Upper lobe of right lung (tissue), 1 donor: ENCODE results near the gene SELL. TPM values are rescaled to one million over a fixed set of nuclear protein-coding genes. Genes with fewer than 3 reads are reported as not detected.

Experiments used
- ATAC-seq: fragments of 200-7000 bp; cut with Tn5 transposase; one replicate; pipeline ENCODE4 v1.9.1; 2020; ENCODE audit warnings: mild to moderate bottlenecking, moderate library complexity
- DNase-seq: peaks from one replicate; pipeline ENCODE4 v3.0.0-alpha.2; 2020
- H3K27ac ChIP-seq: fragments of 200-600 bp; one replicate; pipeline ENCODE4 v1.8.0; 2022
- H3K27me3 ChIP-seq: fragments of 200-600 bp; one replicate; pipeline ENCODE4 v1.8.0; 2022; ENCODE audit warnings: mild to moderate bottlenecking
- H3K36me3 ChIP-seq: fragments of 200-600 bp; one replicate; pipeline ENCODE4 v1.8.0; 2022
- H3K4me1 ChIP-seq: fragments of 200-600 bp; one replicate; pipeline ENCODE4 v1.8.0; 2022
- H3K4me3 ChIP-seq: fragments of 200-600 bp; one replicate; pipeline ENCODE4 v1.8.0; 2022; ENCODE audit warnings: mild to moderate bottlenecking
- H3K9me3 ChIP-seq: fragments of 200-600 bp; one replicate; pipeline ENCODE4 v1.8.0; 2022
- intact Hi-C: fragments of 100-400 bp; cut with DNase I; formaldehyde crosslinking; loops from one replicate; pipeline ENCODE4 v1.11.0; 2022
- total RNA-seq: library from RNA; stranded (reverse); fragmentation: NEBNext Ultra II Directional; extraction: Animal tissue kit (Norgen Biotek cat#: 25700); gene quantifications from one replicate; pipeline ENCODE4 v1.2.1, GENCODE V29; 2021
- TF ChIP-seq, protein P1 (sequence below): fragments of 200-600 bp; IDR thresholded peaks from one replicate; pipeline ENCODE4 v1.8.0; 2022; ENCODE audit warnings: antibody characterized with exemption
- donor health status: DM: no; HTN: yes; CAD: no; lungs with severe emphysema.

SELL gene
- total RNA-seq, 1 donor from 2014 or later = 12.1 TPM

DNA sequence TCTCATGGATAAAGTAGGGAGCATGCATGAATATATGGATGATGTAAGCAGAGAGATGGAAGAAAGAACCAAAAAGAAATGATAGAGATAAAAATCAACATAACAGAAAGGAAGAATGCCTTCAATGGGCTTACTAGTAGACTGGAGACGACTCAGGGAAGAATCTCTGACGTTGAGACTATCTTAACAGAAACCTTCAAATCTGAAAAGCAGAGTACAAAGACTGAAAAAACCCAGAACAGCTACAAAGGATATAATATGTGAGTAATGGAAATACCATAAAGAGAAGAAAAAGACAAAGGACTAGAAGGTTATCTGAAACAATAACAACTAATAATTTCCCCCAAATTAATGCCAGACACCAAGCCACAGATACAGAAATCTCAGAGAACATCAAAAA is 63.2 kb downstream of the SELL start:
- H3K27me3 ChIP-seq = no peaks in the 10 kb centered on the region
- ATAC-seq (no peak), DNase-seq (no peak)
- H3K4me3 ChIP-seq = no peak overlapping the region
- no peaks in the 10 kb centered on the region for H3K36me3 ChIP-seq
- H3K27ac ChIP-seq = no peak overlapping the region
- H3K9me3 ChIP-seq = no peaks in the 10 kb centered on the region
- intact Hi-C loops = no loop called here
- H3K4me1 ChIP-seq = no peaks in the 10 kb centered on the region
- TF ChIP-seq, protein P1, sequence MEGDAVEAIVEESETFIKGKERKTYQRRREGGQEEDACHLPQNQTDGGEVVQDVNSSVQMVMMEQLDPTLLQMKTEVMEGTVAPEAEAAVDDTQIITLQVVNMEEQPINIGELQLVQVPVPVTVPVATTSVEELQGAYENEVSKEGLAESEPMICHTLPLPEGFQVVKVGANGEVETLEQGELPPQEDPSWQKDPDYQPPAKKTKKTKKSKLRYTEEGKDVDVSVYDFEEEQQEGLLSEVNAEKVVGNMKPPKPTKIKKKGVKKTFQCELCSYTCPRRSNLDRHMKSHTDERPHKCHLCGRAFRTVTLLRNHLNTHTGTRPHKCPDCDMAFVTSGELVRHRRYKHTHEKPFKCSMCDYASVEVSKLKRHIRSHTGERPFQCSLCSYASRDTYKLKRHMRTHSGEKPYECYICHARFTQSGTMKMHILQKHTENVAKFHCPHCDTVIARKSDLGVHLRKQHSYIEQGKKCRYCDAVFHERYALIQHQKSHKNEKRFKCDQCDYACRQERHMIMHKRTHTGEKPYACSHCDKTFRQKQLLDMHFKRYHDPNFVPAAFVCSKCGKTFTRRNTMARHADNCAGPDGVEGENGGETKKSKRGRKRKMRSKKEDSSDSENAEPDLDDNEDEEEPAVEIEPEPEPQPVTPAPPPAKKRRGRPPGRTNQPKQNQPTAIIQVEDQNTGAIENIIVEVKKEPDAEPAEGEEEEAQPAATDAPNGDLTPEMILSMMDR = no peak

DNA sequence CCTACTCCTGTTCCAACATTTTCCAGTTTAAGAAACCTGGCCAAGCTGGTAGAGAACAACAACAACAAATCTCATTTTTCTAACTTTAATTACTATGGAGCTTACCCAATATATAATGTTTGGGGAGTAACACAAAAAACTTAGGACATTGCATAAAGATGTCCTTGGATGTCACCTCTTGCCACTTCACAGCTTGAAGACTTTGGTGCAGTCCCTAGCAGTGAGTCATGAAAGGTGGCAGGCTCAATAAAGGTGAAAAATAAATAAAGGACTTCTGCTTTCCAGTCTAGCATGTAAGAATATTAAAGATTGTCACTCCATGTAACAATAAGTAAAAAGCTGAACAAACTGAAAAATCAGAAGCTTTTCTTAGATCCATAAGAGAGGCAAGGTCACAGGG is 63.9 kb downstream of the SELL start:
- TF ChIP-seq, protein P1 = no peak
- intact Hi-C loops = no loop called here
- Histone ChIP-seq H3K27me3 (no peaks in the 10 kb centered on the region), H3K4me3 (no peak overlapping the region), H3K4me1 (no peaks in the 10 kb centered on the region), H3K9me3 (no peaks in the 10 kb centered on the region), H3K27ac (no peak overlapping the region), H3K36me3 (no peaks in the 10 kb centered on the region)
- DNase-seq (no peak), ATAC-seq (no peak)

- no peak for ATAC-seq
- TF ChIP-seq, protein P1 = no peak
- Histone ChIP-seq H3K36me3 (no peaks in the 10 kb centered on the region), H3K27ac (no peak overlapping the region), H3K4me3 (no peak overlapping the region), H3K27me3 (no peaks in the 10 kb centered on the region), H3K9me3 (no peaks in the 10 kb centered on the region), H3K4me1 (no peaks in the 10 kb centered on the region)
- intact Hi-C loops = no loop called here
- no peak for DNase-seq
Measured at GRCh38 chr1:169644297-169644696, 67.1 kb downstream of the SELL start.

Other genes starting within 250 kb of the SELL start
- gene SLC19A2, start 225.7 kb downstream of the SELL start, total RNA-seq = 12.8 TPM
- 1.6 TPM for gene F5, start 125.1 kb downstream of the SELL start, total RNA-seq
- 61.5 TPM for gene SELP, start 81.5 kb downstream of the SELL start, total RNA-seq
- gene SELE, start 22.5 kb upstream of the SELL start, total RNA-seq = 1.5 TPM
- gene METTL18, start 83.3 kb upstream of the SELL start, total RNA-seq = 6.1 TPM
- gene SCYL3, start 182.3 kb upstream of the SELL start, total RNA-seq = 12.0 TPM